HG03196 (cell line): Measurements from ENCODE around the gene RUSC2.
"Not testable (repeated sequence)": the region's sequence is repeated elsewhere in the genome, so short reads cannot be mapped to it uniquely, and the experiment has no call there.

Experiments
- ATAC-seq: cut with Tn5 transposase; IDR thresholded peaks from one replicate; pipeline ENCODE4 v1.9.1; 2021; ENCODE audit not compliant: unreplicated experiment

Gene RUSC2, protein sequence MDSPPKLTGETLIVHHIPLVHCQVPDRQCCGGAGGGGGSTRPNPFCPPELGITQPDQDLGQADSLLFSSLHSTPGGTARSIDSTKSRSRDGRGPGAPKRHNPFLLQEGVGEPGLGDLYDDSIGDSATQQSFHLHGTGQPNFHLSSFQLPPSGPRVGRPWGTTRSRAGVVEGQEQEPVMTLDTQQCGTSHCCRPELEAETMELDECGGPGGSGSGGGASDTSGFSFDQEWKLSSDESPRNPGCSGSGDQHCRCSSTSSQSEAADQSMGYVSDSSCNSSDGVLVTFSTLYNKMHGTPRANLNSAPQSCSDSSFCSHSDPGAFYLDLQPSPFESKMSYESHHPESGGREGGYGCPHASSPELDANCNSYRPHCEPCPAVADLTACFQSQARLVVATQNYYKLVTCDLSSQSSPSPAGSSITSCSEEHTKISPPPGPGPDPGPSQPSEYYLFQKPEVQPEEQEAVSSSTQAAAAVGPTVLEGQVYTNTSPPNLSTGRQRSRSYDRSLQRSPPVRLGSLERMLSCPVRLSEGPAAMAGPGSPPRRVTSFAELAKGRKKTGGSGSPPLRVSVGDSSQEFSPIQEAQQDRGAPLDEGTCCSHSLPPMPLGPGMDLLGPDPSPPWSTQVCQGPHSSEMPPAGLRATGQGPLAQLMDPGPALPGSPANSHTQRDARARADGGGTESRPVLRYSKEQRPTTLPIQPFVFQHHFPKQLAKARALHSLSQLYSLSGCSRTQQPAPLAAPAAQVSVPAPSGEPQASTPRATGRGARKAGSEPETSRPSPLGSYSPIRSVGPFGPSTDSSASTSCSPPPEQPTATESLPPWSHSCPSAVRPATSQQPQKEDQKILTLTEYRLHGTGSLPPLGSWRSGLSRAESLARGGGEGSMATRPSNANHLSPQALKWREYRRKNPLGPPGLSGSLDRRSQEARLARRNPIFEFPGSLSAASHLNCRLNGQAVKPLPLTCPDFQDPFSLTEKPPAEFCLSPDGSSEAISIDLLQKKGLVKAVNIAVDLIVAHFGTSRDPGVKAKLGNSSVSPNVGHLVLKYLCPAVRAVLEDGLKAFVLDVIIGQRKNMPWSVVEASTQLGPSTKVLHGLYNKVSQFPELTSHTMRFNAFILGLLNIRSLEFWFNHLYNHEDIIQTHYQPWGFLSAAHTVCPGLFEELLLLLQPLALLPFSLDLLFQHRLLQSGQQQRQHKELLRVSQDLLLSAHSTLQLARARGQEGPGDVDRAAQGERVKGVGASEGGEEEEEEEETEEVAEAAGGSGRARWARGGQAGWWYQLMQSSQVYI (N-terminal part only)

GRCh38 chr9:35489313-35490154, at the start of gene RUSC2:
TSS of gene RUSC2 (plus strand) at chr9:35490111. CDS start at chr9:35546522, 56,411 bp downstream.
- no peak for ATAC-seq

DNA sequence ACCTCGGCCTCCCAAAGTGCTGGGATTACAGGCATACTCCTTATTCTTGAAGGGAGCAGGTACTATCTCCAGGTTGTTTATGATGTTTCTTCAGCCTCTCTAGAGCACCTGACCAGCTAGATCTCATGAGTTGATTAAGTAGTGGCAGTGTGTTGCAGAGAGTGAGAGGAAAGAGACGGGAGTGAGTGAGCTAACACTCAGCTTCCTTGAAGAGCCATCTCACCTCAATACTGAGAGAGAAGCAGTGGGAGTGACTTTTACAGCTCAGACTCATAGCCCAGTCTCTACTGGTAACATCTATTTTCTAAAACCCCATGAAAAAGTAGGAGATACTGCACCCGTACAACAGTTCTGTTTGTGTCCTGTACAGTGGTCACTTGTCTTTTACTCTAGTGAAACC, 43.9 kb upstream of the RUSC2 start:
- ATAC-seq, result no peak

DNA sequence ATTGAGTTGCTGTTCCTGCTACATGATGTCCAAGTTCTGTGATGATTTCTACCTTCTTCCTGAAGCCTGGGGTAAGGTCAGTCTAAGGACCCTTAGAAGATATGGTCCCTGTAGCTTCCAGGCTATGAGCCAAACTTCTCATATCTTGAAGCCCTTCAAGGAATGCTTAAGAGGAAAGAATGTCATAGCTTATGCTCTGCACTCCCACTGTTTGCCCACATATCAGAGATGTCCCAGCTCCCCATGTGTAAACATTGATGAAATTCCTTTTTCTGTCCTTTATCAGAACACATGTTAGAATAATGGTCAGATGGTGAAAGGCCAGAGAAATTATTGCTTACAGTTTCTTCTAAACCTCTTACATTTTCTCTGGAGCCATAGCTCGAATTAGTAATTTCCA, 41.4 kb upstream of the RUSC2 start:
- no peak for ATAC-seq

GRCh38 chr9:35452481-35452880, 37.4 kb upstream of the RUSC2 start:
- ATAC-seq, result no peak

- no peak for ATAC-seq
Observed at GRCh38 chr9:35453786-35454185, 36.1 kb upstream of the RUSC2 start.

- ATAC-seq, result no peak
Observed at GRCh38 chr9:35464141-35465025, 25.5 kb upstream of the RUSC2 start.

DNA sequence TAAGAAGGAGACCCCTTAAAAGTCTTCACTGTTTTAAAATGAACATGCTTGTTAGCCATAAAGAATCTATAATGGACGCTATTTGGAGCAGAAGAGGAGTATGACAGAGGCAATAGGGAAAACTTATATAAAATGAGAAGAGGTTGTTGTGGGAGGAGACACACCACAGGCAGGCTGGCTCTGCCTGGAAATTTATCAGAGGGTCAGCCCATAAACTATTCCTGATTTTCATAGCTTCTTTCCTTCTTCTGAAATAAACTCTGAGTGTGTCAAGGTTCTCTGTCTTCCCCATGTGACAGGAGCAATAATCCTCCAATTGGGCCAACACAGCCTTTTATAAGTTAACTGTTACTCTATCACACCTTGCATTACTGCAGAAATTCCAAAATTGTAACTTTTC, 19.6 kb upstream of the RUSC2 start:
- ATAC-seq, result no peak

DNA sequence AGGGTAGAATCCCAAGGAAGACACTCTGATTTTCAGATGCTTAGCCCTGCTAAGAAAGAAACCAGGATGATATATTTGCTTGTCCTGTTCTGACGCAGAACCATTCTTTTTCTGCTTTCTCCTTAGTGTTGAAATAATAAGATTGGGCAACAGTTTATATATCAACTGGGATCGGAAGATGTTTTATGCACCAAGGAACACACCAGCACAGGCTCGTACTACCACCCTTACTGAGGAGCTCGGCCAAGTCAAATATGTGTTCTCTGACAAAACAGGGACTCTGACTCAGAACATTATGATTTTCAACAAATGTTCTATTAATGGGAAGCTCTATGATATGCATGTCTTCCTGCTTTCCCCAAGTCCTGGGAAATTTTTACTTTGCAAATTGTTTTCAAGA, 19.0 kb upstream of the RUSC2 start:
- no peak for ATAC-seq

DNA sequence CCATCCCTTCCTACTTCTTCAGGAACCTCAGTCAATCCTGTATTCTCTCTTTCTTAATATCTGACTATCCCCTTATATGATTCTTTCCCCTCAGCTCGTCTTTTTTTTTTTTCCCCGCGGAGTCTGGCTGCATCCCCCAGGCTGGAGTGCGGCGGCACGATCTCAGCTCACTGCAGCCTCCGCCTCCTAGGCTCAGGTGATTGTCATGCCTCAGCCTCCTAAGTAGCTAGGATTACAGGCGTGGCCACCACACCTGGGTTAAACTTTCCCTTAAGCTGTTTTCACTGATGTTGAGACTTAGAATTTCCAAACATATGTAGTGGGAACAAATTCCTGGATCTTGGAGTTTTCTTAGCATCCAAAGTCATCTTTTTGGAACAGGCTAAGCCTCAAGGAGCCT, 13.3 kb upstream of the RUSC2 start:
- ATAC-seq, result no peak

DNA sequence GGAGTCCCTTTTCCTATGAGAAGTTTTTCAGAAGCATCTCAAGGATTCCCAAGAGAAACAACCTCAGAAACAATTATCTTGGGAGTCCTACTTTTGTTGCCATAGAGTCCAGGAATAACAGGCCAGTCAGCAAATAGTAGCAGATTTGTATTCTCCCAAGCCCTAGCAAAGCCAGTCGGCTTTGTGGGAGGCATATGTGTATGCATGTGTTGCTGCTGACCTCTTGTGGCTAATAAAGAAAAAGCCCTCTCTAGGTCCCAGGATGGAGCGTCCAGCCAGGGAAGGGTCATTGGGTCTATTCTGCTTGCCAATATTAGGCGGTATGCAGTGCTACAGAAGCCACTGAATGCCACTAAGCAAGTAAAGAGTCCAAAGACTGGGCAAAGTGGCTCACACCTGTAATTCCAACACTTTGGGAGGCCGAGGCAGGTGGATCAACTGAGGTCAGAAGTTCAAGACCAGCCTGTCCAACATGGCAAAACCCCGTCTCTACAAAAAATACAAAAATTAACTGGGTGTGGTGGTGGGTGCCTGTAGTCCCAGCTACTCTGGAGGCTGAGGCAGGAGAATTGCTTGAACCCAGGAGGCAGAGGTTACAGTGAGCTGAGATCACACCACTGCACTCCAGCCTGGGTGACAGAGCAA, 12.6 kb upstream of the RUSC2 start:
- not testable (repeated sequence) for ATAC-seq

DNA sequence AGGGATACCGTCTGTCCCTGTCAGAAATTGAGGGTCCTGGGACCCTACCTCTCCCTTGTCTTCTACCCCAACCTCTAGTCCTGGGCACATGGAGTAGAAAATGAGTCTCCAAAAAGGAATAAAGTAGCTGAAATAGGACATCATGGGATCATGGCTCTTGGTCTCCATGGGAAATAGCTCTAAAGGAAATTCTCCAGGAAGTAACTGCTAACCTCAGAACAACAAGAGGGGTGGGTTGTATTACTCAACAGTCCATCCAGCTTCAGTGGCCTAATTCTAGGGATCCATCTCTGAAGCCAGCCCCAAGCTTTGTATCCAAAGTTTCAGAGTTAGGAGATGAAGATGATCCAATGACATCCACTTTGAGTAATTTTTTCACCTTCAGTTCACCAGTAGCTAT, 11.0 kb upstream of the RUSC2 start:
- ATAC-seq, result no peak

DNA sequence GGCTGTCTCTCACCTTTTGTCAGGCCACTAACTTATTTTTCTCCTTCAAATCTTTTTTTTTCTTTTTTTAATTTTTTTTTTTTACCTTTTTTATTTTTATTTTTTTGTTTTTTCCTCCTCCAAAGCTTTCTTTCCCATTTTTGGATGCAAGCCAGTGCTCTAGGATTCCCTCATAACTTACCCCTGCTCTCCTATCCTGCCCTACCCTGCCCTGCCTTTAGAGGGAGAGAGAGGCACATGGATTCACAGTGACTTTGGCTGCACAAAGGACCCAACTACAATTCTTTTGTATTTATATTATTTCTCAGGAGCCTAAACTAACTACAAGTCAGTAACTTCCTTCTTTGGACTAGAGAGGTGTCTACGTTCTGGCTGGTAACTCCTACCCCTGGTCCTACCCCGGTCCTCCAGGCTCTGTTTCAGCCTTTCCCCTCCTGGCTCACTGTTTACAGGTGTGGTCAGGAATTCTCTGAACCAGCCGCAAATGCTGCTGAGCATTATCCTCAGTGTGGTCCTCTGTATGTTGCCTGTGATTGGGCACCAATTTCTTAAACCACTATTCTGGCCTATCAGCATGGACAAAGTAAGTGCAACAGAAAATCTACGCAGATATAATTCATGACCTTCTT, 8.4 kb upstream of the RUSC2 start:
- no peak for ATAC-seq

DNA sequence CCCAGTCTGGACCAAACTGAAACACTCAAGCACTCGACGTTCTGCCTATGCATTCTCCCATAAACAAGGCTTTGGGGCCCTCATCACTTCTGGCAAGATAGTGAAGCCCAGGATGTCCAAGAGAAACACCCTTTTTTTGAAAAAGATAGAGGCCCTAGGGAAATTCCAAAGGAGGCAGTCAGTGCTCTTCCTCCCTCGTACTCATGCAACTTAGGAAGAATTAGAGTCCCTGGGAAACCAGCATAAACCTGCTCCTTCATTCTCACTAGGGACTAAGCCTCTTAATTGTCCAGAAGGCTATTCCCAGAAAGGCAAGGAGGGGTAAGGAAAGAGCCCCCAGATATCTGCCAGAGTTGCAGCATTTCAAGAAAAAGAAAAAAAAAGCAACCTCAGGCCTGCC, 7.8 kb upstream of the RUSC2 start:
- no peak for ATAC-seq

DNA sequence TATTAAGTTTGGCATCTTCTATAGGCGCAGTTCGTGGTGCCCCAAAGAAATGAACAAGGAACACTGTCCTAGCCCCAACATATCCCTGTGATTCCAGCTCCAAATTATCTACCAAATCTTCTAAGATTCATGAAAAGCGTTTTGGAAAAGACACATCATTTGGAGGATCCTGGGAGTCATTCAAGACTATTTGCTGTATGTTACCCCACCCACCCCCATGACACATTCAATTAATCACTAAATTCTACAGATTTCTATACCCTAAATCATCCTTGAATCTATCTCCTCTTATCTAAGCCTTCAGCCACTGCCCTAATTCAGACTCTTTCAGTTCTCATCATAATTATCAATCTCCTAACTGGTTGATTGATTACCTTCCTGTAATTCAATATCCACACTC, 5.5 kb upstream of the RUSC2 start:
- no peak for ATAC-seq

GRCh38 chr9:35487081-35487480, 2.8 kb upstream of the RUSC2 start:
- no peak for ATAC-seq

- ATAC-seq, result no peak
Observed at GRCh38 chr9:35488021-35488420, 1.9 kb upstream of the RUSC2 start.

- no peak for ATAC-seq
Observed at GRCh38 chr9:35488566-35489312, 1.2 kb upstream of the RUSC2 start.
